Ureter (tissue), 1 donor: ENCODE results near the gene CYP3A5. TPM values are rescaled to one million over a fixed set of nuclear protein-coding genes. Genes with fewer than 3 reads are reported as not detected.
"Not testable (repeated sequence)": the region's sequence is repeated elsewhere in the genome, so short reads cannot be mapped to it uniquely, and the experiment has no call there.

Experiments used
- DNase-seq: peaks from one replicate; pipeline ENCODE4 v3.0.0-alpha.2; 2020; ENCODE audit warnings: low spot score
- total RNA-seq: library from RNA; stranded (reverse); gene quantifications from one replicate; pipeline ENCODE4 v1.2.4, GENCODE V29; 2023
- donor health status: DM: yes; HTN: yes; CAD: no.

CYP3A5 gene
- total RNA-seq = 104 TPM

DNA sequence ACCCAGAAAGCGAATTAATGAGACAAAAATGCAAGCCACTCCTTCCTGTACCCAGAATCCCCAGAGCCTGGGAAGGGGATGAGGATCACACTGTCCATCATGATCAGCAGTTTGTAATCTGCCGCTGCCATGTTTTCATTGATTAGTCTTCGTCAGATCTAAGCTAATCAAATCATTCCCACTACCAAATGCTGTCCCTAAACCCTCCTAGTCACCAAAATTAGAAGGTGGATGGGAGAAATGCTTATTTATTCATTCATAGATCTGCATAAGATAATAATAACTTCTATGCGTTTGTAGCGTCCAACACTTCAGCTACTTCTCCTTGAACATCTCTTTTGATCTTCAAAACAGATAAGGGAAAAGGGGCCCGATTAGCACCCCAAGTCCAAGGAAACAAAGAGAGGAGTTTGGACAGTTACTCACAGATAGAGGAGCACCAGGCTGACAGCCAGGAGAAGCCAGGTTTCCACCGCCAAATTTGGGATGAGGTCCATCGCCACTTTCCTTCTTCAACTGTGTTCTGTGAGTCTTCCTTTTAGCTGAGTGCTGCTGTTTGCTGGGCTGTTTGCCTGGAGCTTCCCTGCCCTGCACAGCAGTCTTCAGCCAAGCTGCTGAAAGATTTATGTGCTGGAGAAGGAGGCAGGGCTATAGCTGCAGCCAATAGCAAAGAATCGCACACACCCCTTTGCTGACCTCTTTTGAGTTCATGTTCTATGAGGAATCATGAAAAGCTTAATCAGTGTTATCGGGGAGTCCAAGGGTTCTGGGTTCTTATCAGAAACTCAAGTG lies at the start of gene CYP3A5:
TSS of gene CYP3A5 (minus strand) at position 597 of the 792 bp plus-strand sequence. CDS start at position 497, 100 bp downstream.
- DNase-seq = peak; percentile 79

DNA sequence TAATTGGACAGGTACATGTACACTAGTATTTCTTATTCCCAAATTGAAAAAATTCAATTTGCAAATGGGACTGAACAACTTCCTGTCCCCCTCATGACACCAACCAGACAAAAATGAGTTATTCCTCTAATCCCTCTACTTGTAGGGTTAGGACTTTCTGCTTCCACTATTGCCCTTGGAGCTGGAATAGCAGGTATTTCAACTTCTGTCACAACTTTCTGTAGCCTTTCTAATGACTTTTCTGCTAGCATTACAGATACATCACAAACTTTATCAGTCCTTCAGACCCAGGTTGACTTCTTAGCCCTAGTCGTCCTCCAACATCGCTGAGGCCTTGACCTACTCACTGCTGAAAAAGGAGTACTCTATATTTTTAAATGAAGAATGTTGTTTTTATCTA lies 48.8 kb upstream of the CYP3A5 start:
- DNase-seq = no peak

DNA sequence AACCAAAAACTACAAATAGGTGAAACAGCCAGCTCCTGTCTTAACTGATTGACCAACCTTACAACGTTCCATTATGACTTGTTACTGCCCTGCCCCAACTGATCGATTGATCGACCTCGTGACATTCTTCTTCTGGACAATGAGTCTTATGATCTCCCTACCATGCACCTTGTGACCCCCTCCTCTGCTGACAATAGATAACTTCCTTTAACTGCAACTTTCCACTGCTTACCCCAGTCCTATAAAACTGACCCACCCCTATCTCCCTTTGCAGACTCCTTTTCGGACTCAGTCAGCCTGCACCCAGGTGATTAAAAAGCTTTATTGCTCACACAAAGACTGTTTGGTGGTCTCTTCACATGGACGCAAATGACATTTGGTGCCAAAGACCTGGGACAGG lies 43.4 kb upstream of the CYP3A5 start:
- DNase-seq = not testable (repeated sequence)

DNA sequence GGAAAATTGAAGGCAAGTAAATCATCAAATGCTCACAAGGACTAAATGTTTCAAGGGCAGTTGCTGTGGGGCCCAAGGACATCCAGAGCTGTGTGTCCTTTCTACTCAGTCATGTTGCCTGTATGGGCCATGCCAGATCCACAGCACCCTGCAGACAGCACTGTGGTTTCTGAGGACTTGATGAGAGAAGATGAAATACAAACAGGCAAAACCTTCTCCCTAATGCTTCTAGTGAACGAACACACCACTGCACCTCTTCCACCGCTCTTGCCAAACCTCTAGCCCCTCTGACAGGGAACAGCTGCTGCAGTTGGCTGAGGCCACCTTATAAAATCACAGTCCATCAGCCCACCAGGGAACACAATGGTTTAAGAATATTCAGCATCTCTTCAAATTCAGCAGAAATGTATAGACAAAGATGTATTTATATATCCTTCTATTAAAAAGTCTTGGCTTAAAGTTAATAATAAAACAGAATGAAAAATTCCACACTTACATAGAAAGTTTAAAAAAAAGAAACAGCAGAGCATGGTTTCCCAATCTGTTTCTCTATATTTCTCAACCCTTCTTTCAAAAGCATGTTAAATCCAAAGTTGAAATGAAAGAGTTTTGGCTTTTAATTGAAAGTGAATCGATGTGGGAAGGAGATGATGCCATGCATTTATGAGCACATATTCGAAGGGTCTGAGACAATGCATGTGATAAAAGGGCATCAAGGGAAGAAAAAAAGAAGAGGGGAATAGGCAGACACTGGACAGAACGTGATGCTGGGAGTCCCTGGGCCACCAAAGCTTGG lies 41.2 kb upstream of the CYP3A5 start:
- DNase-seq = no peak

DNA sequence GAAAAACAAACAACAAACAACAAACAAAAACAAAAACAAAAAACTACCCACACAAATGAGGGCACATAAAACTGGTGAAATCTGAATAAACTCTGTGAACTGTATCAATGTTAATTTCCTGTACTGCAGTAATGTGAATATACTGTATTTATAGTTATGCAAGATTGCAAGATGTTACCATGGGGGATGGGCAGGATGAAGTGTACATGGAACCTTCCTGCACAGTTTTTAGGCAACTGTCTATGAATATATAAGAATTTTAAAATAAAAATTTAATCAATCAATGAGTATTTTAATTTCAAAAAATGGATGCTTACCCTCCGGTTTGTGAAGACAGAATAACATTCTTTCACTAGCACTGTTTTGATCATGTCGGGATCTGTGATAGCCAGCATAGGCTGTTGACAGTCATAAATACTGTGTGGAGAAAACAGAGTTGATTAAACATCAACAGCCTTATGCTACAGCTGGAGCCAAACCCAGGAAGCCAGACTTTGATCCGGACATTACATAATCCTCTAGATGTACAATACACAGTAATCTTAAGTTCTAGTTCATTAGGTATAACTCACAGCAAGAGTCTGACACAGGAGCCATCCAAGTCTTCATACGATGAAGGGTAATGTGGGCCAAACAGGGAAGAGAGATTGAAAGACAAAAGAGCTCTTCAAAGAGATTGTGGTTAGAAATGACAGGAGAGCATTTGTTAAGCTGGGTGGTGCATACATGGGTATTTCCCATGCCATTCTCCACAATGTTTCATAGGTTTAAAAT lies 40.4 kb upstream of the CYP3A5 start:
- no peak for DNase-seq

DNA sequence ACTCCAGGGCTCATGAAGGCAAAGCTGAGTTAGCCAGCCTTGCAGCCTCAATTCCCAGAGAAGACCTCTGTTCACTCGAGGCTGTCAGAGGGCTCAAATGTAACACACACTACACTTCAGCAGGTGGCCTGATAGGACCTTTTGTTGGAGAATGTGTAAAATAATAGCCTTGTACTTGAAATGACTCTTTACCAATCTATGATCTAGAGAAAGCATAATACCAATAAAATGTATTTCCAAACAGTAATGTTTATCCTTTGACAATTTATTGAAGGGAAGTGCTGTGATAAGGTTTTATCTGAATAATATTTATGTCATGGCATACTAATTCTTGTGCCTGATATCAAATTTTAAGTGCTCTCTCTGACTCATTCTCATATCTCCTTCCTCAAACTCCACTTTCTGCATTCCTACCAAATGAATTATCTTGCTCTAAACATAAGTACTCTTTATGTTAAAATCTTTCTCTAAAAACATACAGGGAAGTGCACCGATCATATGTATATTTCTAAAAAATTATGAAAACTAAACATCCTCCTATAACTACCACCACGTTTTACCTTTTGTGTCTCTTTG lies 34.3 kb upstream of the CYP3A5 start:
- no peak for DNase-seq

DNA sequence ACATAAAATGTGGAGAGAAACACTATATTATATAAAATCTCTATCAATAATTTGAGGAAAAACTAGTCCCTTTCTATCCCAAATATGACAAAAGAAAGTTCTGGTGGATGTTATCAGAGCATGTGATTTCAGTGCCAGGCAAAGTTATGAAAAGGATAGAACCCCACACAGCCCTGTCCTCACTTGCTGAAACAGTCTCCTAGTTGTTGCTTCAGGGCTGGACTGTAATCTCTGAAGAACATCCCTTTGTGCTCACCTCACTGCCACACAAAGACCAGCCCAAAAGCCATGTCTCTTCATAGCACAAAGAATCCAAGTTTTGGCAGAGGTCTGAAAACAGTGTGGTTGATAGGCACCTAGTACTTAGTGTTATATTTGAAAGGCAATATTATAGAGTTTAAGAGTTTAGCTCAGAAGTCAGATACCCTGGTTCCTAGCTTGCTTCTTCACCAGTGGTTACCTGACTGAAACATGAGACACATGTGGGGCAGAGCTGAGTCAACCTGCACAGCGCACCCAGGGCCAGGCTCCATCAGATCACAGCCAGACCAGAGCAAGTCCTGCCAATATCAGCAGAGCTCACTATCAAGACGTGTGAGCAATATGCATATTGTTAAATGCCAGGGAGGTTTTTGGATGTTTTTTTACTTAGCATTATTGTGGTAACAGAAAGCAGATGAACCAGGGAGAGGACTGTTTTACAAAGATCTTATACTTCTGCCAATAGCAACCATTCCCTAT lies 30.2 kb upstream of the CYP3A5 start:
- no peak for DNase-seq

DNA sequence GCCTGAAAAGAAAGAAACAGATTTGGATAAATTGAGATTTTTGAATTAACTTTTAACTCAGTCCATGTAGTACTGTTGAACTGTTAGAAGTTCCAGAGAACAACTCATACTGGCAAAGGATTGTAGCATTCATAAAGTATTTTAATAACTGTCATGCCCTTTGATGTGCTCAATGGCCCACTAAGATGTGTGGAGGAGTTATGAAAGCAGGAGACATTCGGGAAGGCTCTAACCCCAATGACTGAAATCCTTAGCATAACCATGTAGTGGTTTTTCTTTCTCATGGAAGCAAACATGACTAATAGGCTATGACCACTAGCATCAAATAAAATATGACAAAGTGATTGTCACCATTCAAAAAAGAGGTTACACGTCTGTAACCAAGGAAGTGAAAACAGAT lies 29.5 kb upstream of the CYP3A5 start:
- no peak for DNase-seq

DNA sequence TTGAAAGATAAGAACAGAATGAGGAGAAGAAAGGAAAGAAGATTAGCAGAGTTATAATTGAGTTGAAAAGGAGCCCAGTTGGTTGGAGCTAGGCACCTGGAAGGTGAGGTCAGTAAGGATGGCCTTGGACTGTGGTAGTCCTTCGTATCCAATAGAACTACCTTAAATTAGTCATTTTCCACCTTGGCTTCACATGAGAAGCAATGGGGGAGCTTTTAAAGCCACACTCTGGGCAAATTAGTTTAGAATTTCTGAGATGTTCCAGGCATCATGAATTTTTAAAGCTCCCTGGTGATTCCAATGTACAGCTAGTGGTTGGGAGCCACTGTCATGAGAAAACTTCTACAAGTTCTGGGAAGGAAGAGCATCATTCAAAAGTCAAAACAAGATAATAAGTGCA lies 27.3 kb upstream of the CYP3A5 start:
- no peak for DNase-seq

DNA sequence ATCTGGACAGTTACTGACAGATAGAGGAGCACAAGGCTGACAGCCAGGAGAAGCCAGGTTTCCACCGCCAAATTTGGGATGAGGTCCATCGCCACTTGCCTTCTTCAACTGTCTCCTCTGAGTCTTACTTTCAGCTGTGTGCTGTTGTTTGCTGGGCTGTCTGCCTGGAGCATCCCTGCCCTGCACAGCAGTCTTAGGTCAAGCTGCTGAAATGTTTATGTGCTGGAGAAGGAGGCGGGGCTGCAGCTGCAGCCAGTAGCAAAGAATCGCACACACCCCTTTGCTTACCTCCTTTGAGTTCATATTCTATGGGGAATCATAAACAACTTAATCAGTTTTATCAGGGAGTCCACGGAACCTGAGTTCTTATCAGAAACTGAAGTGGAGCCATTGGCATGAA lies 20.1 kb upstream of the CYP3A5 start:
- DNase-seq = no peak

DNA sequence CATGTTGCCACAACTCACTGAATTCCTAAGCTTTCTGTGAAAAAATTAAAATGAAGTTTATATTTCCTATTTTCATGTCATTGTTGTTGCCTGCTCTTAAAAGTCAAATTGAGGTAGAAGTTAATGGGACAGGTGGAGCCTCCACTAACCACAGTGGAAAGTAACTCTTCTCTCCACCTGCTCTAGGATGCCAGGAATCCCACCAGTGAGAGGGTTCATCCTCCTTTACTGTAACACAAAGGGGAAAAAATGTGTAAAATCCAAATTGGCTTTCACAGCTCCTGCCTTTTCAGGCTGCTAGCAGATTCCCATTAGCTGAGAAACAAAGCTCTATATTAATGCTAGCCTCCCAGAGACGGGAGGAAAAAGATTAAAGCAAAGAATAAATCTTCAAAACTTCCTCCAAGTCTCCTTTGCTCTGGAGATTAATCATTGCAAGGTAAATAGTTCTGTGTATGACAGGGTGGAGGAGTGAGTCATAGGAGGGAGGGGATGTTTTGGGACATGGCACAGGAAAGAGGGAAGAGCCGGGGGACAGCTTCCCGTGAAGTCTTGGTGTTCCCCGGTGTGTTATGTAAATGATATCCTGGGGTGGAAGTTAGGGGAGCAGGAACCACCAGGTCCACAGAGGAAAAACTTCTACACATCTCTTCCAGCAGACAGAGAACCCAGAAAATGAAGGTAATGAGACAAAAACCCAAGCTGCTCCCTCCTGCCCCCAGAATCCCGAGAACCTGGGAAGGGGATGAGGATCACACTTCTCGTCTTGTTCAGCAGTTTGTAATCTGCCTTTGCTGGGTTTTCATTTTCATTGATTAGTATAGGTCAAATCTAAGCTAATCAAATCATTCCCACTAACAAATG lies 19.3 kb upstream of the CYP3A5 start:
- not testable (repeated sequence) for DNase-seq

DNA sequence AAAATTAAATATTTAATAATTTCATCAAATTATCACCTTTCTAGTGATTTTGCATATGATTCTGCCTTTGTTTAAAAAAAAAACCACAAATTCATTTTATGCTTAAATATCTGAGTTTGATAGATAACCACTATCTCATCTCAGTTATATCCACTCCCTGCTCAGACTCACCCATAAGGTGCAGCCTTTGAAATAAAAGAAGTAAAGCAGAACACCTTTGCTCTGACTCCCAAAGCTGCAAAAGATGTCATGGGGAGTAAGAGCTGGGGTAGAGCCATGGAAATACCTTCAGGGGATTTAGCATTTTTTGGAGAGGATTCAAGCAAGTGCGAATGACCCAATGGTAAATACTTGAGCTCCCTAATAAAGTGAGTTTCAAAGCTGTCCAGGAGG lies 15.1 kb upstream of the CYP3A5 start:
- no peak for DNase-seq

DNA sequence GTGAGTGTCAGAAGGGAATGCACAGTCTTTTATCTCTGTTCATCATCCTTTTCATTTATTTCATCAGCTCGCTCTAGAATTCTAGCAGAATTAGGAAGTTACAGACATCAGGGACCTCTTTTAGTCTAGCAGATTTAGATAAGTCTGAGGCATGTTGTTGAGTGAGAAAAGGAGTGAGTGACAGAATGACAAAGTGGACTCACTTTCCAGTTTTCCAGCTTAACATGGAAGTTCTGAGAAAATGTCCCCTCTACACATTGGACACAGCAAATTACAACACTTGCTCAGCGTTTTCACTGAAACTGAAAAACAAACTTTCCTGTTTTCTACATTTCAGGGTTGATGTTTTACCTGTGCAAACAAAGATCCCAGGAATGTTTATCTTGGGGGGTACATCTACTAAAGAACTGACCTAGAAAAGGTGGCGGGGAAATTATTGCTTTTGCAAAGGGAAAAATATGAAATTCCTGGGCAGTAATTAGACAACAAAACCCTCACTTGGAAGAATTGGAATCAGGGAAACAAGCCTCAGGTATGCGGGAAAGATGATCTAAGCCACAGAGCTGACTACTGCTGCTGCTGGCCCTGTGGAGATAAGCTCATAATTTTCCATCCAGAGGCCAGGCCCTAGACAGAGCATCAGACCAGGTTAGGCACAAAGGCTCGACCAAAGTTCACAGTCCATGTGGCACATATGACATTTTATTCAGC lies 14.6 kb upstream of the CYP3A5 start:
- DNase-seq = no peak

DNA sequence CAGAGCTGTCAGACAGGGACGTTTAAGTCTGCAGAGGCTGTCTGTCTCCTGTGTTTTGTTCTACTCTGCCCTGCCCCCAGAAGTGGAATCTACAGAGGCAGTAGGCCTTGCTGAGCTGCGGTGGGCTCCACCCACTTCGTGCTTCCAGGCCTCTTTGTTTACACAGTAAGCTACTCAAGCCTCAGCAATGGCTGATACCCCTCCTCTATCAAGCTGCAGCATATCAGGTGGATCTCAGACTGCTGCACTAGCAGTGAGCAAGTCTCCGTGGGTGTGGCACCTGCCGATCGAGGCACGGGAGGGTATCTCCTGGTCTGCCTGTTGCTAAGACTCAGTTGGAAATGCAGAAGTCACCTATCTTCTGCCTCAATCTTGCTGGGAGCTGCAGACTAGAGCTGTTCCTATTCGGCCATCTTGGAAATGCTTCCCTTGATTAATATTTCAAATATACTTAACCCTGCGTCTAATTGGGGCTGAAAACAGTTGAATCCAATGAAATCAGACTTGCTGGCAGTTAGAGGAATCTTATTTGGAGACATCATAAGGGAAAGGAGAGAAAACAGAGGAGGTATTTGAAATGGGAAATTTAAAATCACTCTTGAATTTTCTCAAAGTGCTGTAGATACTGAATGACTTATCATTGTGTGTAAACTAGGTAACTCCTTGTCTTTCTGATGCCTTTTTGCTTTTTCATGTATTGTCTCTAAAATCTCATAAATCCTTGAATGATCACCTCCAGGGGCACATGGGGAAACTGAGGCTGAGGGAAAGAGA lies 13.8 kb upstream of the CYP3A5 start:
- peak; percentile 60 for DNase-seq

DNA sequence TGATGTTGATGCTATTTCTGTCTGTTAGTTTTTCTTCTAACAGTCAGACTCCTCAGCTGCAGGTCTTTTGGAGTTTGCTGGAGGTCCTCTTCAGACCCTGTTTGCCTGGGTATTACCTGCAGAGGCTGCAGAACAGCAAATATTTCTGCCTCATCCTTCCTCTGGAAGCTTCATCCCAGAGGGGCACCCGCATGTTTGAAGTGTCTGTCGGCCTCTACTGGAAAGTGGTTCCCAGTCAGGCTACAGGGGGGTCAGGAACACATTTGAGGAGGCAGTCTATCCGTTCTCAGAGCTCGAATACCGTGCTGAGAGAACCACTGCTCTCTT lies 13.3 kb upstream of the CYP3A5 start:
- DNase-seq = no peak

DNA sequence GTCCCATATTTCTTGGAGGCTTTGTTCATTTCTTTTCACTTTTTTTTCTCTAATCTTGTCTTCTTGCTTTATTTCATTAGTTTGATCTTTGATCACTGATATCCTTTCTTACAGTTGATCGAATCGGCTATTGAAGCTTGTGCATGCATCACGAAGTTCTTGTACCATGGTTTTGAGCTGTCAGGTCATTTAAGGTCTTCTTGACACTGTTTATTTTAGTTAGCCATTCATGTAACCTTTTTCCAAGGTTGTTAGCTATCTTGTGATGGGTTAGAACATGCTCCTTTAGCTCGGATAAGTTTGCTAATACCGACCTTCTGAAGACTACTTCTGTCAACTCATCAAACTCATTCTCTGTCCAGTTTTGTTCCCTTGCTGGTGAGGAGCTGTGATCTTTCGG lies 12.8 kb upstream of the CYP3A5 start:
- not testable (repeated sequence) for DNase-seq

DNA sequence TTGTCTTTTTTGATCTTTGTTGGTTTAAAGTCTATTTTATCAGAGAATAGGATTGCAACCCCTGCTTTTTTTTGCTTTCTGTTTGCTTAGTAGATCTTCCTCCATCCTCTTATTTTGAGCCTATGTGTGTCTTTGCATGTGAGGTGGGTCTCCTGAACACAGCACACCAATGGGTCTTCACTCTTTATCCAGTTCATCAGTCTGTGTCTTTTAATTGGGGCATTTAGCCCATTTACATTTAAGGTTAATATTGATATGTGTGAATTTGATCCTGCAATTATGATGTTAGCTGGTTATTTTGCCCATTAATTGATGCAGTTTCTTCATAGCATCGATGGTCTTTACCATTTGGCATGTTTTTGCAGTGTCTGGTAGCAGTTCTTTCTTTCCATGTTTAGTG lies 11.9 kb upstream of the CYP3A5 start:
- not testable (repeated sequence) for DNase-seq

DNA sequence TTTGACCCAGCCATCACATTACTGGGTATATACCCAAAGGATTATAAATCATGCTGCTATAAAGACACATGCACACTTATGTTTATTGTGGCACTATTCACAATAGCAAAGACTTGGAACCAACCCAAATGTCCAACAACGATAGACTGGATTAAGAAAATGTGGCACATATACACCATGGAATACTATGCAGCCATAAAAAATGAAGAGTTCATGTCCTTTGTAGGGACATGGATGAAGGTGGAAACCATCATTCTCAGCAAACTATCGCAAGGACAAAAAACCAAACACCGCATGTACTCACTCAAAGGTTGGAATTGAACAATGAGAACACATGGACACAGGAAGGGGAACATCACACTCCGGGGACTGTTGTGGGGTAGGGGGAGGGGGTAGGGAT lies 11.1 kb upstream of the CYP3A5 start:
- DNase-seq = not testable (repeated sequence)
